Measurements from ENCODE around the gene GRM4.

The GRM4 gene

GRCh38 chr6:34096193-34096592 is 49.7 kb downstream of the GRM4 start:
- Histone ChIP-seq H3K27ac (ENCODE audit: insufficient read depth, low read depth, low read length, poor library complexity, severe bottlenecking) (no peak overlapping the region), H3K27me3 (ENCODE audit: control insufficient read depth, insufficient read depth, low read length, poor library complexity, severe bottlenecking) (no peaks in the 10 kb centered on the region), H3K4me1 (ENCODE audit: control insufficient read depth, insufficient read depth, low read length) (peaks cover 3% of the 10 kb centered on the region), H3K9me3 (ENCODE audit: control insufficient read depth, low read length) (no peaks in the 10 kb centered on the region), H3K36me3 (ENCODE audit: control insufficient read depth, insufficient read depth, low read length) (no peaks in the 10 kb centered on the region), H3K4me3 (ENCODE audit: insufficient read depth, low read depth, low read length) (no peak overlapping the region)
- 66 to 71% methylated on average over 5 of the region's 5 CpGs for WGBS, 2 experiments

GRCh38 chr6:34095741-34096140 is 50.1 kb downstream of the GRM4 start:
- H3K27me3 ChIP-seq (ENCODE audit: control insufficient read depth, insufficient read depth, low read length, poor library complexity, severe bottlenecking) = no peaks in the 10 kb centered on the region

GRCh38 chr6:34095136-34095505 is 50.8 kb downstream of the GRM4 start:
- H3K27ac ChIP-seq (ENCODE audit: insufficient read depth, low read depth, low read length, poor library complexity, severe bottlenecking) = no peak overlapping the region
- WGBS, 2 experiments = 90 to 92% methylated on average over 7 of the region's 7 CpGs
- peaks cover 3% of the 10 kb centered on the region for H3K4me1 ChIP-seq (ENCODE audit: control insufficient read depth, insufficient read depth, low read length)
- H3K9me3 ChIP-seq (ENCODE audit: control insufficient read depth, low read length) = no peaks in the 10 kb centered on the region
- no peaks in the 10 kb centered on the region for H3K36me3 ChIP-seq (ENCODE audit: control insufficient read depth, insufficient read depth, low read length)
- no peaks in the 10 kb centered on the region for H3K27me3 ChIP-seq (ENCODE audit: control insufficient read depth, insufficient read depth, low read length, poor library complexity, severe bottlenecking)
- H3K4me3 ChIP-seq (ENCODE audit: insufficient read depth, low read depth, low read length) = no peak overlapping the region

More at GRCh38 chr6:34095741-34096140, 50.1 kb downstream of the GRM4 start:
- peaks cover 3% of the 10 kb centered on the region for H3K4me1 ChIP-seq (ENCODE audit: control insufficient read depth, insufficient read depth, low read length)
- 78 to 85% methylated on average over 10 of the region's 10 CpGs for WGBS, 2 experiments
- H3K9me3 ChIP-seq (ENCODE audit: control insufficient read depth, low read length) = no peaks in the 10 kb centered on the region
- H3K27ac ChIP-seq (ENCODE audit: insufficient read depth, low read depth, low read length, poor library complexity, severe bottlenecking) = no peak overlapping the region
- H3K36me3 ChIP-seq (ENCODE audit: control insufficient read depth, insufficient read depth, low read length) = no peaks in the 10 kb centered on the region
- no peak overlapping the region for H3K4me3 ChIP-seq (ENCODE audit: insufficient read depth, low read depth, low read length)

- WGBS, 2 experiments = 75 to 77% methylated on average over 12 of the region's 12 CpGs
- H3K4me3 ChIP-seq (ENCODE audit: insufficient read depth, low read depth, low read length) = no peak overlapping the region
- peaks cover 3% of the 10 kb centered on the region for H3K4me1 ChIP-seq (ENCODE audit: control insufficient read depth, insufficient read depth, low read length)
- H3K36me3 ChIP-seq (ENCODE audit: control insufficient read depth, insufficient read depth, low read length) = no peaks in the 10 kb centered on the region
- H3K9me3 ChIP-seq (ENCODE audit: control insufficient read depth, low read length) = no peaks in the 10 kb centered on the region
- H3K27ac ChIP-seq (ENCODE audit: insufficient read depth, low read depth, low read length, poor library complexity, severe bottlenecking) = no peak overlapping the region
- H3K27me3 ChIP-seq (ENCODE audit: control insufficient read depth, insufficient read depth, low read length, poor library complexity, severe bottlenecking) = no peaks in the 10 kb centered on the region
These were observed 51.3 kb downstream of the GRM4 start for GRCh38 chr6:34094474-34095135.

GRCh38 chr6:34093854-34094430 is 51.9 kb downstream of the GRM4 start:
- no peaks in the 10 kb centered on the region for H3K9me3 ChIP-seq (ENCODE audit: control insufficient read depth, low read length)
- H3K4me1 ChIP-seq (ENCODE audit: control insufficient read depth, insufficient read depth, low read length) = peaks cover 3% of the 10 kb centered on the region
- 91 to 93% methylated on average over 4 of the region's 4 CpGs for whole genome bisulfite sequencing, 2 experiments
- H3K4me3 ChIP-seq (ENCODE audit: insufficient read depth, low read depth, low read length) = no peak overlapping the region
- H3K36me3 ChIP-seq (ENCODE audit: control insufficient read depth, insufficient read depth, low read length) = no peaks in the 10 kb centered on the region
- H3K27ac ChIP-seq (ENCODE audit: insufficient read depth, low read depth, low read length, poor library complexity, severe bottlenecking) = no peak overlapping the region
- no peaks in the 10 kb centered on the region for H3K27me3 ChIP-seq (ENCODE audit: control insufficient read depth, insufficient read depth, low read length, poor library complexity, severe bottlenecking)

GRCh38 chr6:34093206-34093605 is 52.7 kb downstream of the GRM4 start:
- Histone ChIP-seq H3K4me1 (ENCODE audit: control insufficient read depth, insufficient read depth, low read length) (peaks cover 1% of the 10 kb centered on the region), H3K4me3 (ENCODE audit: insufficient read depth, low read depth, low read length) (no peak overlapping the region), H3K27me3 (ENCODE audit: control insufficient read depth, insufficient read depth, low read length, poor library complexity, severe bottlenecking) (no peaks in the 10 kb centered on the region), H3K9me3 (ENCODE audit: control insufficient read depth, low read length) (no peaks in the 10 kb centered on the region), H3K36me3 (ENCODE audit: control insufficient read depth, insufficient read depth, low read length) (no peaks in the 10 kb centered on the region), H3K27ac (ENCODE audit: insufficient read depth, low read depth, low read length, poor library complexity, severe bottlenecking) (no peak overlapping the region)
- WGBS, 2 experiments = 89 to 91% methylated on average over 6 of the region's 6 CpGs

- H3K4me1 ChIP-seq (ENCODE audit: control insufficient read depth, insufficient read depth, low read length) = no peaks in the 10 kb centered on the region
- no peak overlapping the region for H3K27ac ChIP-seq (ENCODE audit: insufficient read depth, low read depth, low read length, poor library complexity, severe bottlenecking)
- H3K36me3 ChIP-seq (ENCODE audit: control insufficient read depth, insufficient read depth, low read length) = no peaks in the 10 kb centered on the region
- H3K4me3 ChIP-seq (ENCODE audit: insufficient read depth, low read depth, low read length) = no peak overlapping the region
- H3K9me3 ChIP-seq (ENCODE audit: control insufficient read depth, low read length) = no peaks in the 10 kb centered on the region
- WGBS, 2 experiments = 86 to 89% methylated on average over 10 of the region's 10 CpGs
- no peaks in the 10 kb centered on the region for H3K27me3 ChIP-seq (ENCODE audit: control insufficient read depth, insufficient read depth, low read length, poor library complexity, severe bottlenecking)
These were observed 53.3 kb downstream of the GRM4 start for GRCh38 chr6:34092631-34093030.

GRCh38 chr6:34090935-34091334 is 55.0 kb downstream of the GRM4 start:
- Histone ChIP-seq H3K9me3 (ENCODE audit: control insufficient read depth, low read length) (no peaks in the 10 kb centered on the region), H3K36me3 (ENCODE audit: control insufficient read depth, insufficient read depth, low read length) (no peaks in the 10 kb centered on the region), H3K27ac (ENCODE audit: insufficient read depth, low read depth, low read length, poor library complexity, severe bottlenecking) (no peak overlapping the region), H3K27me3 (ENCODE audit: control insufficient read depth, insufficient read depth, low read length, poor library complexity, severe bottlenecking) (no peaks in the 10 kb centered on the region), H3K4me1 (ENCODE audit: control insufficient read depth, insufficient read depth, low read length) (no peaks in the 10 kb centered on the region), H3K4me3 (ENCODE audit: insufficient read depth, low read depth, low read length) (no peak overlapping the region)
- 76 to 77% methylated on average over 5 of the region's 5 CpGs for WGBS, 2 experiments

GRCh38 chr6:34090529-34090928 is 55.4 kb downstream of the GRM4 start:
- no peaks in the 10 kb centered on the region for H3K36me3 ChIP-seq (ENCODE audit: control insufficient read depth, insufficient read depth, low read length)
- no peaks in the 10 kb centered on the region for H3K27me3 ChIP-seq (ENCODE audit: control insufficient read depth, insufficient read depth, low read length, poor library complexity, severe bottlenecking)
- H3K9me3 ChIP-seq (ENCODE audit: control insufficient read depth, low read length) = no peaks in the 10 kb centered on the region
- no peak overlapping the region for H3K4me3 ChIP-seq (ENCODE audit: insufficient read depth, low read depth, low read length)
- H3K4me1 ChIP-seq (ENCODE audit: control insufficient read depth, insufficient read depth, low read length) = no peaks in the 10 kb centered on the region
- WGBS, 2 experiments = 92 to 95% methylated on average over 9 of the region's 9 CpGs
- H3K27ac ChIP-seq (ENCODE audit: insufficient read depth, low read depth, low read length, poor library complexity, severe bottlenecking) = no peak overlapping the region

- Histone ChIP-seq H3K36me3 (ENCODE audit: control insufficient read depth, insufficient read depth, low read length) (no peaks in the 10 kb centered on the region), H3K4me1 (ENCODE audit: control insufficient read depth, insufficient read depth, low read length) (peaks cover 22% of the 10 kb centered on the region), H3K9me3 (ENCODE audit: control insufficient read depth, low read length) (no peaks in the 10 kb centered on the region), H3K27me3 (ENCODE audit: control insufficient read depth, insufficient read depth, low read length, poor library complexity, severe bottlenecking) (no peaks in the 10 kb centered on the region), H3K4me3 (ENCODE audit: insufficient read depth, low read depth, low read length) (no peak overlapping the region), H3K27ac (ENCODE audit: insufficient read depth, low read depth, low read length, poor library complexity, severe bottlenecking) (no peak overlapping the region)
- WGBS, 2 experiments = 87 to 94% methylated on average over 2 of the region's 2 CpGs
These were observed 59.3 kb downstream of the GRM4 start for GRCh38 chr6:34086558-34086957.

Data from ectodermal cell (in vitro differentiated cells).